ENCODE data around the gene SEPTIN12. TPM values are rescaled to one million over a fixed set of nuclear protein-coding genes. Genes with fewer than 3 reads are reported as not detected.

SEPTIN12 gene
- total and polyA plus RNA-seq, 2 of the 4 experiments (the other 2 are of a cell fraction) = not detected

DNA sequence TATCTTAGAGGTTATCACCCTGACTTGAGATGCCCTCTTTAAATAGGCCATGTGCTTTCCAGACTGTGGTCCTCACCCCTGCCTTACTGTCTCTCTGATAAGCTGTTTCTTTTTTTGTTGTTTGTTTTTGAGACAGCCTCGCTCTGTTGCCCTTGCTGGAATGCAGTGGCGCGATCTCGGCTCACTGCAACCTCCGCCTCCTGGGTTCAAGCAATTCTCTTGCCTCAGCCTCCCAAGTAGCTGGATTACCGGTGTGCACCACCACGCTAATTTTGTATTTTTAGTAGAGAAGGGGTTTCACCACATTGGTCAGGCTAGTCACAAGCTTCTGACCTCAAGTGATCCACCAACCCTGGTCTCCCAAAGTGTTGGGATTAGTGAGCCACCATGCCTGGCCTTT lies 765 bp upstream of the SEPTIN12 start:
- H3K4me3 ChIP-seq (ENCODE audit: insufficient read depth, low read depth, low read length) = no peak overlapping the region
- H2AFZ ChIP-seq (replicated peaks; ENCODE audit: low read length, poor library complexity) = no peak overlapping the region
- H3K18ac ChIP-seq (ENCODE audit: low read depth, low read length) = no peak overlapping the region
- H4K20me1 ChIP-seq (ENCODE audit: insufficient read depth, low read length) = no peaks in the 10 kb centered on the region
- WGBS, 2 experiments (ENCODE audit: extremely low coverage in 2 of 2, insufficient read length in 1 of 2) = no CpG with 5 or more reads among the region's 7 CpGs
- H3K79me1 ChIP-seq (ENCODE audit: low read depth in 1 of 2, low read length in 2 of 2) = no peaks in the 10 kb centered on the region
- no peak overlapping the region for H4K5ac ChIP-seq (ENCODE audit: low read depth, low read length)
- no peak overlapping the region for H2AK9ac ChIP-seq (replicated peaks; ENCODE audit: low read depth, low read length, poor library complexity)
- H3K23ac ChIP-seq (ENCODE audit: low read depth, low read length) = no peak overlapping the region
- H3K9ac ChIP-seq (ENCODE audit: low read depth, low read length) = no peak overlapping the region
- no peaks in the 10 kb centered on the region for H3K9me3 ChIP-seq (ENCODE audit: control insufficient read depth, insufficient read depth, low read length)
- H4K91ac ChIP-seq (ENCODE audit: insufficient read depth, low read depth, low read length) = no peak overlapping the region
- BruUV-seq (replicated peaks) = no TSS peak
- no peak overlapping the region for H2AK5ac ChIP-seq (ENCODE audit: low read depth, low read length)
- dilution Hi-C loops (cut with HindIII; ENCODE audit: low sequenced_read_pairs, unreplicated experiment) = no loop called here
- ChIA-PET POLR2A (ENCODE audit: unreplicated experiment) (no interaction called here), CTCF (no interaction called here)
- H3K4ac ChIP-seq (ENCODE audit: low read depth, low read length) = no peak overlapping the region
- no peak overlapping the region for H2BK120ac ChIP-seq (ENCODE audit: low read depth, low read length)
- H3K27ac ChIP-seq (ENCODE audit: insufficient read depth, low read length) = no peak overlapping the region
- no peak overlapping the region for H3K56ac ChIP-seq (ENCODE audit: extremely low read depth, insufficient read depth, low read length)
- no peak overlapping the region for H2BK15ac ChIP-seq (ENCODE audit: low read depth, low read length)
- DNase-seq = no peak
- no peak overlapping the region for H4K8ac ChIP-seq (ENCODE audit: low read depth in 2 of 2, low read length in 2 of 2)
- intact Hi-C loops (cut with micrococcal nuclease) = no loop called here
- 0 out of 2 replicates have a peak, but pooled peaks cover 3% of the 10 kb centered on the region for H3K9me1 ChIP-seq (ENCODE audit: insufficient read depth, low read length)
- no peaks in the 10 kb centered on the region for H3K36me3 ChIP-seq (ENCODE audit: control insufficient read depth, insufficient read depth, low read length)
- H2BK5ac ChIP-seq (ENCODE audit: low read depth, low read length, poor library complexity, severe bottlenecking) = no peak overlapping the region
- no peak overlapping the region for H2BK20ac ChIP-seq (ENCODE audit: low read depth, low read length)
- H3K4me2 ChIP-seq (ENCODE audit: low read depth, low read length) = no peak overlapping the region
- TF ChIP-seq RCOR1 (IDR thresholded peaks at IDR 0.05; ENCODE audit: insufficient replicate concordance, low read length) (no peak), MAFK (IDR thresholded peaks at IDR 0.05; ENCODE audit: low read depth, low read length) (no peak), SMC3 (IDR thresholded peaks at IDR 0.05; ENCODE audit: low read depth, low read length) (no peak), MXI1 (IDR thresholded peaks at IDR 0.05; ENCODE audit: borderline replicate concordance, low read depth, low read length) (no peak), RAD21 (IDR thresholded peaks at IDR 0.05; ENCODE audit: low read length) (no peak), MAZ (IDR thresholded peaks at IDR 0.05; ENCODE audit: borderline replicate concordance, low read depth, low read length) (no peak), CEBPB (IDR thresholded peaks at IDR 0.05; ENCODE audit: low read depth, low read length) (no peak), CHD1 (IDR thresholded peaks at IDR 0.05; ENCODE audit: low read depth, low read length) (no peak), RFX5 (IDR thresholded peaks at IDR 0.05; ENCODE audit: low read depth, low read length) (no peak), FOS (IDR thresholded peaks at IDR 0.05; ENCODE audit: low read depth, low read length) (no peak)
- TF ChIP-seq, protein P1, sequence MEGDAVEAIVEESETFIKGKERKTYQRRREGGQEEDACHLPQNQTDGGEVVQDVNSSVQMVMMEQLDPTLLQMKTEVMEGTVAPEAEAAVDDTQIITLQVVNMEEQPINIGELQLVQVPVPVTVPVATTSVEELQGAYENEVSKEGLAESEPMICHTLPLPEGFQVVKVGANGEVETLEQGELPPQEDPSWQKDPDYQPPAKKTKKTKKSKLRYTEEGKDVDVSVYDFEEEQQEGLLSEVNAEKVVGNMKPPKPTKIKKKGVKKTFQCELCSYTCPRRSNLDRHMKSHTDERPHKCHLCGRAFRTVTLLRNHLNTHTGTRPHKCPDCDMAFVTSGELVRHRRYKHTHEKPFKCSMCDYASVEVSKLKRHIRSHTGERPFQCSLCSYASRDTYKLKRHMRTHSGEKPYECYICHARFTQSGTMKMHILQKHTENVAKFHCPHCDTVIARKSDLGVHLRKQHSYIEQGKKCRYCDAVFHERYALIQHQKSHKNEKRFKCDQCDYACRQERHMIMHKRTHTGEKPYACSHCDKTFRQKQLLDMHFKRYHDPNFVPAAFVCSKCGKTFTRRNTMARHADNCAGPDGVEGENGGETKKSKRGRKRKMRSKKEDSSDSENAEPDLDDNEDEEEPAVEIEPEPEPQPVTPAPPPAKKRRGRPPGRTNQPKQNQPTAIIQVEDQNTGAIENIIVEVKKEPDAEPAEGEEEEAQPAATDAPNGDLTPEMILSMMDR (conservative IDR thresholded peaks at IDR 0.05; ENCODE audit: low read depth, low read length) = no peak
- TF ChIP-seq, protein P2, sequence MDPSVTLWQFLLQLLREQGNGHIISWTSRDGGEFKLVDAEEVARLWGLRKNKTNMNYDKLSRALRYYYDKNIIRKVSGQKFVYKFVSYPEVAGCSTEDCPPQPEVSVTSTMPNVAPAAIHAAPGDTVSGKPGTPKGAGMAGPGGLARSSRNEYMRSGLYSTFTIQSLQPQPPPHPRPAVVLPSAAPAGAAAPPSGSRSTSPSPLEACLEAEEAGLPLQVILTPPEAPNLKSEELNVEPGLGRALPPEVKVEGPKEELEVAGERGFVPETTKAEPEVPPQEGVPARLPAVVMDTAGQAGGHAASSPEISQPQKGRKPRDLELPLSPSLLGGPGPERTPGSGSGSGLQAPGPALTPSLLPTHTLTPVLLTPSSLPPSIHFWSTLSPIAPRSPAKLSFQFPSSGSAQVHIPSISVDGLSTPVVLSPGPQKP (IDR thresholded peaks at IDR 0.05; ENCODE audit: borderline replicate concordance, low read depth, low read length) = no peak
- TF ChIP-seq, protein P3, sequence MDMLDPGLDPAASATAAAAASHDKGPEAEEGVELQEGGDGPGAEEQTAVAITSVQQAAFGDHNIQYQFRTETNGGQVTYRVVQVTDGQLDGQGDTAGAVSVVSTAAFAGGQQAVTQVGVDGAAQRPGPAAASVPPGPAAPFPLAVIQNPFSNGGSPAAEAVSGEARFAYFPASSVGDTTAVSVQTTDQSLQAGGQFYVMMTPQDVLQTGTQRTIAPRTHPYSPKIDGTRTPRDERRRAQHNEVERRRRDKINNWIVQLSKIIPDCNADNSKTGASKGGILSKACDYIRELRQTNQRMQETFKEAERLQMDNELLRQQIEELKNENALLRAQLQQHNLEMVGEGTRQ (IDR thresholded peaks at IDR 0.05; ENCODE audit: low read depth, low read length) = no peak
- in situ Hi-C loops (cut with MboI; ENCODE audit: low sequenced_read_pairs) = no loop called here
- ATAC-seq (ENCODE audit: low read depth) = no peak
- no peaks in the 10 kb centered on the region; the same call in 1 of the 2 replicates for H3K27me3 ChIP-seq (ENCODE audit: control insufficient read depth, insufficient read depth, low read length)
- H3K4me1 ChIP-seq (ENCODE audit: control insufficient read depth, insufficient read depth, low read length) = no peaks in the 10 kb centered on the region
- H3K14ac ChIP-seq (replicated peaks; ENCODE audit: low read depth, low read length) = no peak overlapping the region

All from IMR-90 (cell line).